ENCODE measurements around the gene MC2R. TPM values are rescaled to one million over a fixed set of nuclear protein-coding genes. Genes with fewer than 3 reads are reported as not detected.

The MC2R gene
- total and polyA plus RNA-seq, 10 of the 15 experiments (the other 5 are each of a cell fraction or from before 2014, with no cell fraction given): 0.15 TPM; not detected in 9

GRCh38 chr18:13877157-13877556 lies 38.2 kb downstream of the MC2R start:
- no peak for TF ChIP-seq HSF1 (IDR thresholded peaks at IDR 0.05; ENCODE audit: low read depth, low read length)
- TF ChIP-seq ZNF622 (IDR thresholded peaks at IDR 0.05): no peak
- no peak for TF ChIP-seq SUPT20H (IDR thresholded peaks at IDR 0.05; ENCODE audit: borderline replicate concordance, control insufficient read depth, low read depth, low read length)
- TF ChIP-seq FOXM1 (IDR thresholded peaks at IDR 0.05; ENCODE audit: low read depth, low read length): no peak
- TF ChIP-seq MYC (IDR thresholded peaks at IDR 0.05; ENCODE audit: insufficient read depth, insufficient read length, insufficient replicate concordance, low read length, severe bottlenecking): no peak
- TF ChIP-seq KLF5 (IDR thresholded peaks at IDR 0.05; ENCODE audit: partially characterized antibody): no peak
- TF ChIP-seq CBX5 (IDR thresholded peaks at IDR 0.05; ENCODE audit: low read depth): no peak
- TF ChIP-seq ASH2L (IDR thresholded peaks at IDR 0.05; ENCODE audit: borderline replicate concordance, low read depth): no peak
- no peak for TF ChIP-seq TBL1XR1 (IDR thresholded peaks at IDR 0.05; ENCODE audit: low read depth, low read length)
- TF ChIP-seq POLR2AphosphoS2 (IDR thresholded peaks at IDR 0.05; ENCODE audit: low read depth, low read length): no peak
- no peak for TF ChIP-seq IRF4 (IDR thresholded peaks at IDR 0.05; ENCODE audit: low read depth, low read length)
- no peak for TF ChIP-seq LARP7 (IDR thresholded peaks at IDR 0.05)
- no peak for TF ChIP-seq CHD2 (IDR thresholded peaks at IDR 0.05; ENCODE audit: borderline replicate concordance, low read depth, low read length)
- no peak for TF ChIP-seq MEF2A (IDR thresholded peaks at IDR 0.05; ENCODE audit: insufficient read depth, low read depth, low read length)
- no peak for TF ChIP-seq NR2F1 (conservative IDR thresholded peaks at IDR 0.05)
- TF ChIP-seq CHD4 (IDR thresholded peaks at IDR 0.05): no peak
- TF ChIP-seq YBX1 (IDR thresholded peaks at IDR 0.05): no peak
- Histone ChIP-seq H2AFZ (ENCODE audit: control insufficient read depth, low read depth, low read length) (no peak overlapping the region), H3K36me3 (ENCODE audit: control insufficient read depth in 2 of 2, insufficient read depth in 2 of 2, low read length in 1 of 2) (no peaks in the 10 kb centered on the region), H3K27me3 (replicated peaks in 1 of 2; ENCODE audit: control insufficient read depth in 2 of 2, insufficient read depth in 2 of 2, low read length in 1 of 2) (peaks cover 0 to 1% of the 10 kb centered on the region in 2 experiments; a peak in 2 of 4 replicates), H3K27ac (ENCODE audit: control insufficient read depth, insufficient read depth) (no peak overlapping the region), H3K4me2 (ENCODE audit: control insufficient read depth, insufficient read depth) (no peak overlapping the region), H3K9ac (ENCODE audit: control insufficient read depth, insufficient read depth, low read length) (no peak overlapping the region), H4K20me1 (ENCODE audit: control insufficient read depth, insufficient read depth) (no peaks in the 10 kb centered on the region), H3K79me2 (ENCODE audit: control insufficient read depth, insufficient read depth, low read length) (no peaks in the 10 kb centered on the region), H3K4me3 (no peak overlapping the region), H3K9me3 (replicated peaks; ENCODE audit: control insufficient read depth, insufficient read depth, low read length) (no peaks in the 10 kb centered on the region), H3K4me1 (ENCODE audit: control insufficient read depth, insufficient read depth, low read length) (no peaks in the 10 kb centered on the region)
- POLR2A ChIA-PET: no interaction called here
- DNase-seq (ENCODE audit: low read depth, low spot score) (no peak), FAIRE-seq (no peak), ATAC-seq (no peak)
- SMC1A ChIA-PET (ENCODE audit: uncharacterized antibody, unreplicated experiment): no interaction called here
- 25% methylated on average over 4 of the region's 4 CpGs for WGBS (ENCODE audit: insufficient coverage, insufficient replicate concordance, low lambda C conversion rate, missing lambda C conversion rate)
- RAD21 ChIA-PET (ENCODE audit: unreplicated experiment): no interaction called here
- intact Hi-C loops (cut with micrococcal nuclease; ENCODE audit: unreplicated experiment) (no loop called here), in situ Hi-C loops (cut with MboI) (loop anchor here (10.0 kb wide), 1 partner anchor 208 kb away; no protein-coding TSS in a partner anchor)
- no TSS peak for BruUV-seq (replicated peaks)
- CTCF ChIA-PET: no interaction called here

All from GM12878 (cell line).